Measurements from ENCODE around the gene NAXE. TPM values are rescaled to one million over a fixed set of nuclear protein-coding genes. Genes with fewer than 3 reads are reported as not detected.
A peak's percentile ranks its signal among the peaks of the same experiment; 100 is the strongest.

The NAXE gene
- total and polyA plus RNA-seq, 2 of the 13 experiments (the other 11 are each of a cell fraction or from before 2014, with no cell fraction given) = 39.4 to 59.4 TPM

DNA sequence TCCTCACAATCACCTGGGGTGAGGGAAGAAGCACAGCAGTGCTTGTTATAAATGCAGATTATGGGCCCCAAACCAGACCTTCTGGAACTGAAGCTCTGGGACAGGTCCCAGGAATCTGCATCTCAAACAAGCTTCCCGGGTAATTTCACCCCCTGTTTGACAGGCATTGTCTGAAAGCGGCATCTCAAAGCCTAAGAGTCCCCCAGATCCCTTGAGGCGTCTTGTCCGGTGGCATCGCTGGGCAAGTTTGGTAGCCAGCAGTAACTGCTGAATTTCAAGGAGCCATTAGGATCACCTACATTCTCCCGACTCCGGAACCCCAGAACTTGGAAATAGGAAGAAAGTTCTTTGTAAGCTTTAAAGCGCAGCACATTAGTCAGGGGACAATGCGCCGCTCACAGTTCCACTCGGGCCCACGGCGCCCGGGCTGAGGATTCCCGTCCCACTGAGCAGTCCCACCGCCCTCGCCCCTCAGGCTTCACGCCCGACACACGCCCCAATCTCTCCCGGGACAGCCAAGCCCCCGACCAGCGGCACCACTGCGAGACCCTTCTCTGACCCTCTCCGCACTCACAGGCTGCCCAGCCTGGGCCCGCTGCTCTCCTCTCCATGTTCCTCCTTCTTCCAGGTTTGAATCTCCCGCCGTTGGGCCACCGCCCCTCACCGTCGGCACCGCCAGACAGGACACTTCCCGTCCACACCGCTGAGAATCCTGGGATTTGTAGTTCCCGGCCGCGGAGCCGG is 19.5 kb upstream of the NAXE start, which contains the start of gene IQGAP3 (continued):
- TF ChIP-seq, protein P1, sequence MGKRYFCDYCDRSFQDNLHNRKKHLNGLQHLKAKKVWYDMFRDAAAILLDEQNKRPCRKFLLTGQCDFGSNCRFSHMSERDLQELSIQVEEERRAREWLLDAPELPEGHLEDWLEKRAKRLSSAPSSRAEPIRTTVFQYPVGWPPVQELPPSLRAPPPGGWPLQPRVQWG (CRISPR knock-in tag; IDR thresholded peaks at IDR 0.05; ENCODE audit: borderline replicate concordance, low read depth) = no peak
- TF ChIP-seq RBM39 (IDR thresholded peaks at IDR 0.05; ENCODE audit: low read depth, low read length, poor library complexity, severe bottlenecking) (no peak), STAG1 (CRISPR knock-in tag; IDR thresholded peaks at IDR 0.05) (no peak), MYNN (CRISPR knock-in tag; IDR thresholded peaks at IDR 0.05; ENCODE audit: low read depth) (no peak), HNF4A (CRISPR knock-in tag; IDR thresholded peaks at IDR 0.05) (no peak), NFE2L2 (IDR thresholded peaks at IDR 0.05; ENCODE audit: low read length) (no peak), KMT2A (CRISPR knock-in tag; IDR thresholded peaks at IDR 0.05) (peak; percentile 68; the same call in 1 of the 2 replicates), ATF1 (CRISPR knock-in tag; IDR thresholded peaks at IDR 0.05) (peak; percentile 83), ZNF556 (CRISPR knock-in tag; IDR thresholded peaks at IDR 0.05; ENCODE audit: borderline replicate concordance) (no peak), SNAI1 (CRISPR knock-in tag; IDR thresholded peaks at IDR 0.05; ENCODE audit: borderline replicate concordance) (no peak), GLI4 (CRISPR knock-in tag; IDR thresholded peaks at IDR 0.05; ENCODE audit: borderline replicate concordance) (no peak), KAT7 (CRISPR knock-in tag; IDR thresholded peaks at IDR 0.05; ENCODE audit: borderline replicate concordance) (no peak), CREM (IDR thresholded peaks at IDR 0.05) (peak; percentile 84), CREM (CRISPR knock-in tag; IDR thresholded peaks at IDR 0.05) (no peak), MED1 (CRISPR knock-in tag; IDR thresholded peaks at IDR 0.05) (no peak), ZFP36L2 (CRISPR knock-in tag; IDR thresholded peaks at IDR 0.05) (no peak), ZNF713 (CRISPR knock-in tag; IDR thresholded peaks at IDR 0.05) (no peak), ZNF841 (CRISPR knock-in tag; IDR thresholded peaks at IDR 0.05; ENCODE audit: borderline replicate concordance) (no peak), PITX1 (CRISPR knock-in tag; IDR thresholded peaks at IDR 0.05) (no peak; the same call in 1 of the 2 replicates), MED13 (CRISPR knock-in tag; IDR thresholded peaks at IDR 0.05) (no peak; the same call in 1 of the 2 replicates), GTF3A (CRISPR knock-in tag; conservative IDR thresholded peaks at IDR 0.05) (no peak)
- TF ChIP-seq, protein P2, sequence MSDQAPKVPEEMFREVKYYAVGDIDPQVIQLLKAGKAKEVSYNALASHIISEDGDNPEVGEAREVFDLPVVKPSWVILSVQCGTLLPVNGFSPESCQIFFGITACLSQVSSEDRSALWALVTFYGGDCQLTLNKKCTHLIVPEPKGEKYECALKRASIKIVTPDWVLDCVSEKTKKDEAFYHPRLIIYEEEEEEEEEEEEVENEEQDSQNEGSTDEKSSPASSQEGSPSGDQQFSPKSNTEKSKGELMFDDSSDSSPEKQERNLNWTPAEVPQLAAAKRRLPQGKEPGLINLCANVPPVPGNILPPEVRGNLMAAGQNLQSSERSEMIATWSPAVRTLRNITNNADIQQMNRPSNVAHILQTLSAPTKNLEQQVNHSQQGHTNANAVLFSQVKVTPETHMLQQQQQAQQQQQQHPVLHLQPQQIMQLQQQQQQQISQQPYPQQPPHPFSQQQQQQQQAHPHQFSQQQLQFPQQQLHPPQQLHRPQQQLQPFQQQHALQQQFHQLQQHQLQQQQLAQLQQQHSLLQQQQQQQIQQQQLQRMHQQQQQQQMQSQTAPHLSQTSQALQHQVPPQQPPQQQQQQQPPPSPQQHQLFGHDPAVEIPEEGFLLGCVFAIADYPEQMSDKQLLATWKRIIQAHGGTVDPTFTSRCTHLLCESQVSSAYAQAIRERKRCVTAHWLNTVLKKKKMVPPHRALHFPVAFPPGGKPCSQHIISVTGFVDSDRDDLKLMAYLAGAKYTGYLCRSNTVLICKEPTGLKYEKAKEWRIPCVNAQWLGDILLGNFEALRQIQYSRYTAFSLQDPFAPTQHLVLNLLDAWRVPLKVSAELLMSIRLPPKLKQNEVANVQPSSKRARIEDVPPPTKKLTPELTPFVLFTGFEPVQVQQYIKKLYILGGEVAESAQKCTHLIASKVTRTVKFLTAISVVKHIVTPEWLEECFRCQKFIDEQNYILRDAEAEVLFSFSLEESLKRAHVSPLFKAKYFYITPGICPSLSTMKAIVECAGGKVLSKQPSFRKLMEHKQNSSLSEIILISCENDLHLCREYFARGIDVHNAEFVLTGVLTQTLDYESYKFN (CRISPR knock-in tag; conservative IDR thresholded peaks at IDR 0.05) = no peak
- TF ChIP-seq, protein P3, sequence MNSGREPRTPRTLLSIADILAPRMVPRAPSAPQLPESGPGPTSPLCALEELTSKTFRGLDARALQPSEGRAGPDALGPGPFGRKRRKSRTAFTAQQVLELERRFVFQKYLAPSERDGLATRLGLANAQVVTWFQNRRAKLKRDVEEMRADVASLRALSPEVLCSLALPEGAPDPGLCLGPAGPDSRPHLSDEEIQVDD (CRISPR knock-in tag; IDR thresholded peaks at IDR 0.05; ENCODE audit: borderline replicate concordance) = no peak
- TF ChIP-seq, protein P4, sequence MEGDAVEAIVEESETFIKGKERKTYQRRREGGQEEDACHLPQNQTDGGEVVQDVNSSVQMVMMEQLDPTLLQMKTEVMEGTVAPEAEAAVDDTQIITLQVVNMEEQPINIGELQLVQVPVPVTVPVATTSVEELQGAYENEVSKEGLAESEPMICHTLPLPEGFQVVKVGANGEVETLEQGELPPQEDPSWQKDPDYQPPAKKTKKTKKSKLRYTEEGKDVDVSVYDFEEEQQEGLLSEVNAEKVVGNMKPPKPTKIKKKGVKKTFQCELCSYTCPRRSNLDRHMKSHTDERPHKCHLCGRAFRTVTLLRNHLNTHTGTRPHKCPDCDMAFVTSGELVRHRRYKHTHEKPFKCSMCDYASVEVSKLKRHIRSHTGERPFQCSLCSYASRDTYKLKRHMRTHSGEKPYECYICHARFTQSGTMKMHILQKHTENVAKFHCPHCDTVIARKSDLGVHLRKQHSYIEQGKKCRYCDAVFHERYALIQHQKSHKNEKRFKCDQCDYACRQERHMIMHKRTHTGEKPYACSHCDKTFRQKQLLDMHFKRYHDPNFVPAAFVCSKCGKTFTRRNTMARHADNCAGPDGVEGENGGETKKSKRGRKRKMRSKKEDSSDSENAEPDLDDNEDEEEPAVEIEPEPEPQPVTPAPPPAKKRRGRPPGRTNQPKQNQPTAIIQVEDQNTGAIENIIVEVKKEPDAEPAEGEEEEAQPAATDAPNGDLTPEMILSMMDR (CRISPR knock-in tag; IDR thresholded peaks at IDR 0.05) = no peak

All from HepG2 (cell line).